Embryonic facial prominence (tissue), 1 donor: ENCODE data around the gene NOX4.
"Not testable (repeated sequence)": the region's sequence is repeated elsewhere in the genome, so short reads cannot be mapped to it uniquely, and the experiment has no call there.

Experiments used
- DNase-seq: peaks from one replicate; pipeline ENCODE4 v3.0.0-alpha.2; 2016; ENCODE audit errors: extremely low spot score

The NOX4 gene

DNA sequence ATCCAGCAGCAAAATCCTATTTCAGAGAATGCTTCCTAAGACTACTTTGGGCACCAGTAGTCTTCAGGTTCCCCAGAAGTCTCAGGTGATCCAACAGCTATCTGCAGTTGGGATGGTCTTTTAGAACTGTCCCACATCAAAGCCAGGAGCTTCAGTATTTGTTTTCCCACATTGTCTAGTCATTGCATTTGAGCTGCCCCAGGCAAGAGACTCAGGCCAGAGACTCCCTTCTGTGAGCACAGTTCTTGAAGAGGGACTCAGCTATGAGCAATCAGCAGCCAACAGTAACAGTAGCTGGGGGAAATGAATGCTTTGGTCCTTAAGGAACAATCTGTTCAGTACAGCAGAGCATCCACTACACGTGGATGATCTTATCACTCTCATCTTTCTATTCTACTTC, 188.1 kb downstream of the NOX4 start:
- DNase-seq = not testable (repeated sequence)

- not testable (repeated sequence) for DNase-seq
Observed at GRCh38 chr11:89295023-89295422, 196.2 kb downstream of the NOX4 start.

GRCh38 chr11:89293965-89294679, 197.1 kb downstream of the NOX4 start:
- DNase-seq = no peak

- DNase-seq = not testable (repeated sequence)
Observed at GRCh38 chr11:89288004-89288403, 203.2 kb downstream of the NOX4 start.

- DNase-seq = not testable (repeated sequence)
Observed at GRCh38 chr11:89286601-89287000, 204.6 kb downstream of the NOX4 start.

GRCh38 chr11:89281032-89281677, 210.0 kb downstream of the NOX4 start:
- DNase-seq = not testable (repeated sequence)

- no peak for DNase-seq
Observed at GRCh38 chr11:89279176-89279575, 212.0 kb downstream of the NOX4 start.

- DNase-seq = no peak
Observed at GRCh38 chr11:89275966-89276365, 215.2 kb downstream of the NOX4 start.
